Stimulated activated naive CD8-positive, alpha-beta T cell treated with anti-CD3 and anti-CD28 coated beads, Interleukin-15, amount 100 ng/mL, for 72 hours (primary cell): ENCODE measurements around the gene STAB2.
A peak's percentile ranks its signal among the peaks of the same experiment; 100 is the strongest.

Source experiments
- ATAC-seq: fragments of 150-1000 bp; cut with Tn5 transposase; 2 replicates; pipeline ENCODE4 v1.10.0; 2021; ENCODE audit warnings: mild to moderate bottlenecking, moderate library complexity
- DNase-seq, 2 donors: peaks; one replicate each; pipeline ENCODE4 v3.0.0; 2021 to 2022
- H3K27ac Mint-ChIP-seq, 2 donors: one replicate each; pipeline ENCODE4 v1.8.0; 2022; ENCODE audit warnings: mild to moderate bottlenecking in 2 of 2, mixed read lengths in 2 of 2, moderate library complexity in 2 of 2
- H3K27me3 Mint-ChIP-seq: one replicate; pipeline ENCODE4 v1.8.0; 2022; ENCODE audit warnings: mixed read lengths
- H3K4me1 Mint-ChIP-seq: one replicate; pipeline ENCODE4 v1.8.0; 2022; ENCODE audit warnings: mild to moderate bottlenecking, mixed read lengths
- H3K4me3 Mint-ChIP-seq, 2 donors: one replicate each; pipeline ENCODE4 v1.8.0; 2022; ENCODE audit warnings: mild to moderate bottlenecking in 2 of 2, mixed read lengths in 2 of 2, moderate library complexity in 1 of 2
- H3K9me3 Mint-ChIP-seq, 2 donors: one replicate each; pipeline ENCODE4 v1.8.0; 2022; ENCODE audit warnings: mixed read lengths in 2 of 2

Gene STAB2

GRCh38 chr12:103780093-103780440, 193.0 kb downstream of the STAB2 start:
- Mint-ChIP-seq H3K27me3 (no peaks in the 10 kb centered on the region), H3K4me1 (no peaks in the 10 kb centered on the region), H3K4me3 (no peak overlapping the region), H3K9me3 (no peaks in the 10 kb centered on the region), H3K27ac (no peak overlapping the region)
- ATAC-seq = no peak
- DNase-seq = no peak

GRCh38 chr12:103780992-103781391, 193.9 kb downstream of the STAB2 start:
- no peaks in the 10 kb centered on the region for H3K4me1 Mint-ChIP-seq
- H3K4me3 Mint-ChIP-seq = no peak overlapping the region
- ATAC-seq (no peak), DNase-seq (no peak)
- no peaks in the 10 kb centered on the region for H3K27me3 Mint-ChIP-seq
- no peaks in the 10 kb centered on the region for H3K9me3 Mint-ChIP-seq
- H3K27ac Mint-ChIP-seq = no peak overlapping the region

GRCh38 chr12:103782399-103782798, 195.3 kb downstream of the STAB2 start:
- no peak for DNase-seq
- Mint-ChIP-seq H3K4me1 (no peaks in the 10 kb centered on the region), H3K27ac (no peak overlapping the region), H3K9me3 (no peaks in the 10 kb centered on the region), H3K4me3 (no peak overlapping the region), H3K27me3 (no peaks in the 10 kb centered on the region)
- no peak for ATAC-seq

- DNase-seq = no peak
- ATAC-seq = no peak
- H3K4me3 Mint-ChIP-seq = no peak overlapping the region
- H3K9me3 Mint-ChIP-seq = no peaks in the 10 kb centered on the region
- no peaks in the 10 kb centered on the region for H3K27me3 Mint-ChIP-seq
- H3K4me1 Mint-ChIP-seq = no peaks in the 10 kb centered on the region
- H3K27ac Mint-ChIP-seq = peak overlapping the region; percentile 14 to 85
Measured at GRCh38 chr12:103783744-103784664, 196.9 kb downstream of the STAB2 start.

GRCh38 chr12:103785243-103786031, 198.4 kb downstream of the STAB2 start:
- Mint-ChIP-seq H3K27ac (no peak overlapping the region), H3K27me3 (no peaks in the 10 kb centered on the region), H3K9me3 (no peaks in the 10 kb centered on the region), H3K4me3 (no peak overlapping the region), H3K4me1 (no peaks in the 10 kb centered on the region)
- ATAC-seq (no peak), DNase-seq (no peak)

GRCh38 chr12:103786201-103786600, 199.1 kb downstream of the STAB2 start:
- H3K4me3 Mint-ChIP-seq = no peak overlapping the region
- H3K27ac Mint-ChIP-seq = no peak overlapping the region
- no peaks in the 10 kb centered on the region for H3K4me1 Mint-ChIP-seq
- no peak for DNase-seq
- no peaks in the 10 kb centered on the region for H3K9me3 Mint-ChIP-seq
- ATAC-seq = no peak
- no peaks in the 10 kb centered on the region for H3K27me3 Mint-ChIP-seq

- ATAC-seq = no peak
- DNase-seq = no peak
- no peak overlapping the region for H3K27ac Mint-ChIP-seq
- no peaks in the 10 kb centered on the region for H3K9me3 Mint-ChIP-seq
- no peaks in the 10 kb centered on the region for H3K4me1 Mint-ChIP-seq
- no peak overlapping the region for H3K4me3 Mint-ChIP-seq
- no peaks in the 10 kb centered on the region for H3K27me3 Mint-ChIP-seq
Measured at GRCh38 chr12:103791350-103791920, 204.4 kb downstream of the STAB2 start.

GRCh38 chr12:103793046-103793445, 206.0 kb downstream of the STAB2 start:
- Mint-ChIP-seq H3K4me3 (no peak overlapping the region), H3K4me1 (peaks cover 2% of the 10 kb centered on the region), H3K27me3 (no peaks in the 10 kb centered on the region), H3K9me3 (no peaks in the 10 kb centered on the region), H3K27ac (no peak overlapping the region)
- ATAC-seq (no peak), DNase-seq (no peak)

GRCh38 chr12:103793512-103794045, 206.5 kb downstream of the STAB2 start:
- ATAC-seq = no peak
- peaks cover 6% of the 10 kb centered on the region for H3K4me1 Mint-ChIP-seq
- DNase-seq = no peak
- H3K4me3 Mint-ChIP-seq = no peak overlapping the region
- H3K27ac Mint-ChIP-seq = no peak overlapping the region
- no peaks in the 10 kb centered on the region for H3K27me3 Mint-ChIP-seq
- H3K9me3 Mint-ChIP-seq = no peaks in the 10 kb centered on the region

- Mint-ChIP-seq H3K27ac (no peak overlapping the region), H3K4me3 (no peak overlapping the region), H3K27me3 (no peaks in the 10 kb centered on the region), H3K4me1 (peaks cover 6% of the 10 kb centered on the region), H3K9me3 (no peaks in the 10 kb centered on the region)
- no peak for DNase-seq
- no peak for ATAC-seq
Measured at GRCh38 chr12:103794309-103795213, 207.5 kb downstream of the STAB2 start.

GRCh38 chr12:103798586-103798985, 211.5 kb downstream of the STAB2 start:
- Mint-ChIP-seq H3K27ac (no peak overlapping the region), H3K4me1 (peaks cover 6% of the 10 kb centered on the region), H3K4me3 (no peak overlapping the region), H3K27me3 (no peaks in the 10 kb centered on the region), H3K9me3 (peaks cover 0 to 4% of the 10 kb centered on the region in 2 donors)
- ATAC-seq = no peak
- no peak for DNase-seq

- no peak for ATAC-seq
Measured at GRCh38 chr12:103799504-103799856, 212.4 kb downstream of the STAB2 start.

GRCh38 chr12:103799857-103800771, 213.0 kb downstream of the STAB2 start:
- Mint-ChIP-seq H3K4me3 (no peak overlapping the region), H3K27ac (no peak overlapping the region), H3K9me3 (peaks cover 0 to 4% of the 10 kb centered on the region in 2 donors), H3K27me3 (no peaks in the 10 kb centered on the region), H3K4me1 (peaks cover 6% of the 10 kb centered on the region)
- ATAC-seq = no peak
- DNase-seq = no peak

More at GRCh38 chr12:103799504-103799856, 212.4 kb downstream of the STAB2 start:
- H3K4me1 Mint-ChIP-seq = peaks cover 6% of the 10 kb centered on the region
- no peak overlapping the region for H3K4me3 Mint-ChIP-seq
- no peak for DNase-seq
- peaks cover 0 to 4% of the 10 kb centered on the region in 2 donors for H3K9me3 Mint-ChIP-seq
- no peak overlapping the region for H3K27ac Mint-ChIP-seq
- H3K27me3 Mint-ChIP-seq = no peaks in the 10 kb centered on the region
